ENCODE data around the gene MBNL3.
"Not testable (repeated sequence)": the region's sequence is repeated elsewhere in the genome, so short reads cannot be mapped to it uniquely, and the experiment has no call there.

Gene MBNL3

DNA sequence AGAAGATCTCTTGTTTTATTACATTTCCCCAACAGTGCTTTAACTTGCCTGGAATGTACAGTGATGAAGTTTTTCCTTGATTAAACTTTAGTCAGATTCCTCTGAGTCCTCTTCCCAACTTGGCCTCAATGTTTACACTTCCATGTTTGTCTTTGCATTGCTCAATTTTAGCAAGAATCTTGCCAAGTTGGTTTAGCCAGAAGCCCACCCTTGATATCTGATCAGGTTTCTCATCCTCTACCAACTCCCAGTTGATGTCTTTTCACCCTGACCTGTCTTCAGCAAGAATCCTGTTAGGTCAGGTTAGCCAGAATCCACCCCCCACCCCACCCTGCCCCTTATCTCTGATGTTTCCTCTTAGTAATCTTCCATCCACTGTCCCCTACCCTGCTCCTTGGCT, 120.9 kb downstream of the MBNL3 start:
- DNase-seq = no peak

DNA sequence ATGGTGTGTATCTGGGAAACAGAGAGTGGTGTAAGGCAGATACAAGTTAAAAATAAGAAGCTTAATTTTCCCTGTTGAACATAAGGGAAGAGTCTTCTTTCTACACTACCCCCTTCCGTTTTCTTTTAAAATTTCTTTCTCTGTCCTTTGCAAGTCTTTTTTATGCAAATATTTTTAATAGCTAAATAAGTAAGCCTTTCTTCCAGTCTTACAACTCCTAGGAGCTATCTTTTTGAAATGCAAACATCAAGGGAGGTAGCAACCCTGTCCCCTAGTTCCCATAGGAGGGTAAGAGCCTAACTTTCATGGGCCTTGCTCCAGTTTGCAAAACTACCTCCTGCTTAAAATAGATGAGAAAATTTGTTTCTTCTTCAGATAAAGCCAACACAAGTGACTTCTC, 121.5 kb downstream of the MBNL3 start:
- DNase-seq = no peak

DNA sequence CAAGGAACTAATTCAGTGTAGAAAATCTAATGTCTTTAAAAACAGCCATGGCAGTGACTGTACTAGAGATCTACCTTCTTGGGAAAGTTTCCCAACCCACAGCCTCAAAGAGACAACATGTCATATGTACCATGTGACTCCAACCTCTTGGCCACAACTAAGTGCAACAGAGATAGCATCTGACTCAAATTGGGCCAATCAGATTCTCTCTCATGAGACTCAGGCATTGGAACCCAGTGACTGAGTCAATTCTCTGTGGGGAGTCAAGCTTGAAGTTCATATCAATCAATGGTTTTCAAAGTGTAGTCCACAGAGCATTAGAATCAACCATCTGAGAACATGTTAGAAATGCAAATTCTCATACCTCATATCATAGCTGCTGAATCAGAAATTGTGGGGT, 123.3 kb downstream of the MBNL3 start:
- no peak for DNase-seq

GRCh38 chrX:132364313-132364712, 124.5 kb downstream of the MBNL3 start:
- no peak for DNase-seq

DNA sequence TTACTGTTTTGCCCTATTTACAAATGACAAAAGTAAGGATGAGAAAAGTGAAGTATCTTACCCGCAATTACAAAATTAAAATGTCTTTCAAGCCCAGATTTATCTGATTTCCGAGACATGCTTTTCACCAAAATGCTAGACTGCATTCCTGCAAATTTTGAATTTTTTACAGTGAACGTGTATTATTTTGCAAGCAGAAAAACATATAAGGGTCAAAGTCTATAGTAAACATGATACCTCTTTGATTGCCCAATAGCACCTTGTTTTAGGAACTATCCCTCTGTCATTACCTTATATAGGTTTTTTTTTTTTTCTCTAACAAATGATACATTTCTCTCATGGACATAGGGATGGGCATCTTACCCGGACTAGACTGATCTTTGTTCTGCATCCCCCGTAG, 135.4 kb downstream of the MBNL3 start:
- no peak for DNase-seq

- DNase-seq = no peak
Measured at GRCh38 chrX:132336172-132336571, 152.7 kb downstream of the MBNL3 start.

- no peak for DNase-seq
Measured at GRCh38 chrX:132333351-132333750, 155.5 kb downstream of the MBNL3 start.

GRCh38 chrX:132331532-132331931, 157.3 kb downstream of the MBNL3 start:
- DNase-seq = no peak

DNA sequence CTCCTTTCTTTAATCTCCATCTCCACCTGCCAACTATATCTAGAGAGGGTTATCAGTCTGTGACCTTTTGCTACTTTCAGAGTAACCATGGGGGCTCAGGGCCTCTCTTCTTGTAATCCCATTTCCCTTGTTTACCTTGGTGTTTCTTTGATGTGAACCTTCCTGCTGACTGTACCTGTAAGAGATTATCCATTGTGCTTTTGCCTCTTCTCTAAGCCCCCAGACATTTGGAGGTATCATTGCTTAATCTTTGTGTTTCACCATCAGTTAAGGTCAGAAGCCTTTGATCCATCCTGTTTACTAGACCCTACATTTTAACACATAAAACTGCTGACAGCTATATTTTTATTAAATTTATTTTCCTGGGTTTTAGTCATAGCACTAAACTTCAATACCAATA, 157.8 kb downstream of the MBNL3 start:
- DNase-seq = no peak

DNA sequence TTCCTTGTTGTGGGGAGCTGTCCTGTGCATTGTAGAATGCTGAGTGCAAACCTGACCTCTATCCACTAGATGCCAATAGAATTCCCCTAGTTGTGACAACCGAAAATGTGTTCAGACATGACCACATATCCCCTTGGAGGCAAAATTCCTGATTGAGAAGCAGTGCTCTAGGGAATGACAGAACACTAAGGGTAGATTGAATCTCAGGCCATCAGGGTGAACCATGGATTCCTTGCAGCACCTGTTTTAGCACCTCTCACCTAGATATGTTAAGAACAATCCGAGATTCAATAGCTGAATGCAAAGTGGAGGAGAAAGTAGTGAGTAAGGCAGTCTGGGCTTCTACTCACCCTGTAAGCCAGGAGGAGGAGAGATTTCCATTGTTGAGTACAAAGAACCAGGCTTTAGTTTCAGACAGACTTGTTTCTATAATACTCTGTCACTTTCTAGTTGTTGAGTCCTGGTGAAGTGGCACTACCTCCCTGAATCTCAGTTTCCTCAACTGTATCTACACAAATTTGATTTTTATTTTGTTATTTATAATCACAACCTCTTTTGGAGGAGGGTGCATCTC, 158.6 kb downstream of the MBNL3 start:
- no peak for DNase-seq

GRCh38 chrX:132326960-132327359, 161.9 kb downstream of the MBNL3 start:
- DNase-seq = not testable (repeated sequence)
